GM12878 (cell line): ENCODE measurements around the gene NAT10. TPM values are rescaled to one million over a fixed set of nuclear protein-coding genes. Genes with fewer than 3 reads are reported as not detected.
A peak's percentile ranks its signal among the peaks of the same experiment; 100 is the strongest.
"Not testable (repeated sequence)": the region's sequence is repeated elsewhere in the genome, so short reads cannot be mapped to it uniquely, and the experiment has no call there.

ENCODE experiments used
- ATAC-seq: fragments of 200-7000 bp; cut with Tn5 transposase; 3 replicates; pipeline ENCODE4 v1.9.1; 2020; ENCODE audit warnings: mild to moderate bottlenecking, moderate library complexity
- BruUV-seq: library from RNA; stranded (reverse); fragments of 400-500 nt; replicated peaks from 2 replicates; lab custom pipeline; 2021; lab: Mats Ljungman, UMichigan
- CTCF ChIA-PET: fragments of 300-600 bp; sonication (Branson Sonifier 250); formaldehyde crosslinking; extraction: SDS; loops from one replicate; lab custom pipeline; 2021; ENCODE audit warnings: inconsistent platforms; lab: Yijun Ruan, JAX
- POLR2A ChIA-PET: fragments of 350-600 bp; formaldehyde crosslinking; extraction: SDS; loops from one replicate; lab custom pipeline; 2021; ENCODE audit warnings: inconsistent platforms; lab: Charles Lee
- RAD21 ChIA-PET: fragments of 300-600 bp; sonication (Branson Sonifier 250); formaldehyde crosslinking; loops from one replicate; lab custom pipeline; 2023; ENCODE audit warnings: antibody characterized with exemption; ENCODE audit not compliant: unreplicated experiment; lab: Charles Lee
- SMC1A ChIA-PET: fragments of 300-600 bp; sonication (Branson Sonifier 250); formaldehyde crosslinking; loops from one replicate; lab custom pipeline; 2023; ENCODE audit not compliant: unreplicated experiment, uncharacterized antibody; lab: Charles Lee
- DNase-seq: peaks from one replicate; pipeline ENCODE4 v3.0.0-alpha.2; 2011; ENCODE audit warnings: low read depth, low spot score
- FAIRE-seq: peaks from 3 replicates; lab custom pipeline; 2011; peaks lifted over from hg19 to GRCh38; lab: Jason Lieb, UNC
- H2AFZ ChIP-seq: 2 replicates; pipeline ENCODE4 v1.6.0; 2011; ENCODE audit warnings: low read depth, low read length, control low read depth; ENCODE audit not compliant: control insufficient read depth
- H3K27ac ChIP-seq: 2 replicates; pipeline ENCODE4 v1.5.1; 2011; ENCODE audit warnings: control low read depth; ENCODE audit not compliant: control insufficient read depth, insufficient read depth
- H3K27me3 ChIP-seq, 2 experiments: replicated peaks in 1 of 2; 2 replicates each; pipeline versions ENCODE4 v1.6.0 to v1.6.1; 2011; ENCODE audit warnings: low read length in 1 of 2; ENCODE audit not compliant: control insufficient read depth in 2 of 2, insufficient read depth in 2 of 2
- H3K36me3 ChIP-seq, 2 experiments: 2 replicates each; pipeline ENCODE4 v1.5.1; 2011; ENCODE audit warnings: low read length in 1 of 2; ENCODE audit not compliant: control insufficient read depth in 2 of 2, insufficient read depth in 2 of 2
- H3K4me1 ChIP-seq: 2 replicates; pipeline ENCODE4 v1.6.1; 2011; ENCODE audit warnings: mild to moderate bottlenecking, low read length, moderate library complexity, mixed read lengths; ENCODE audit not compliant: control insufficient read depth, insufficient read depth
- H3K4me2 ChIP-seq: 2 replicates; pipeline ENCODE4 v1.6.0; 2011; ENCODE audit warnings: control low read depth; ENCODE audit not compliant: control insufficient read depth, insufficient read depth
- H3K4me3 ChIP-seq: fragments of 200-600 bp; sonication (generic); 2 replicates; pipeline ENCODE4 v1.5.1; 2016
- H3K79me2 ChIP-seq: 2 replicates; pipeline ENCODE4 v1.6.0; 2011; ENCODE audit warnings: low read length; ENCODE audit not compliant: control insufficient read depth, insufficient read depth
- H3K9ac ChIP-seq: 2 replicates; pipeline ENCODE4 v1.8.0; 2011; ENCODE audit warnings: low read length, control low read depth, mixed read lengths; ENCODE audit not compliant: control insufficient read depth, insufficient read depth
- H3K9me3 ChIP-seq: replicated peaks from 3 replicates; pipeline ENCODE4 v1.5.1; 2011; ENCODE audit warnings: mild to moderate bottlenecking, low read length; ENCODE audit not compliant: control insufficient read depth, insufficient read depth
- H4K20me1 ChIP-seq: 2 replicates; pipeline ENCODE4 v1.6.0; 2011; ENCODE audit not compliant: control insufficient read depth, insufficient read depth
- NFYB ChIP-seq: IDR thresholded peaks from 2 replicates; pipeline ENCODE4 v1.6.1; 2011; ENCODE audit warnings: low read depth, mild to moderate bottlenecking, low read length, improper control_type of control experiment, moderate library complexity; ENCODE audit not compliant: insufficient read depth
- SMARCA5 ChIP-seq: fragments of 450-650 bp; IDR thresholded peaks from 2 replicates; pipeline ENCODE4 v1.6.1; 2017; ENCODE audit warnings: mild to moderate bottlenecking
- WGBS: methylation state at CpG from one replicate; pipeline ENCODE4 v1.1.6; 2016; ENCODE audit warnings: low lambda C conversion rate; ENCODE audit not compliant: insufficient replicate concordance, insufficient coverage; ENCODE audit errors: missing lambda C conversion rate; 5-methylcytosine and 5-hydroxymethylcytosine counted together
- in situ Hi-C: fragments of 300-500 bp; cut with MboI; formaldehyde crosslinking; loops from 9 replicates; pipeline ENCODE4 v1.14.3; 2018; ENCODE audit warnings: mixed read lengths
- intact Hi-C: fragments of 100-400 bp; cut with micrococcal nuclease; formaldehyde crosslinking; loops from one replicate; pipeline ENCODE4 v1.14.2; 2022; ENCODE audit not compliant: unreplicated experiment
- polyA plus RNA-seq, 11 experiments: library from polyadenylated mRNA; depleted of rRNA in 4 of 11; unstranded in 6 of 11; stranded (reverse) in 5 of 11; fragments of >200 nt; fragmentation: Nextera tagmentation in 4 of 11; fragmentation: Illumina TruSeq in 1 of 11; extraction: Ambion mirVana in 4 of 11; extraction: Trizol in 1 of 11; gene quantifications; 1 replicate in 1 of 11; 2 replicates in 10 of 11; pipeline versions ENCODE4 v1.2.1 to v1.2.3, GENCODE V29; 2011 to 2016; ENCODE audit warnings: inconsistent platforms in 2 of 11, missing spikeins in 2 of 11, low read depth in 1 of 11
- total RNA-seq, 4 experiments: library from RNA; depleted of rRNA in 3 of 4; stranded (reverse); fragments of >200 nt in 3 of 4; fragmentation: Illumina TruSeq in 1 of 4; extraction: Trizol in 1 of 4; gene quantifications; 2 replicates each; pipeline versions ENCODE4 v1.2.1 to v1.2.3, GENCODE V29; 2013 to 2021

Gene NAT10
- total and polyA plus RNA-seq, 10 of the 15 experiments (the other 5 are each of a cell fraction or from before 2014, with no cell fraction given), result 45.1 to 95.5 (median 72.8) TPM

- H2AFZ ChIP-seq, result no peak overlapping the region
- H3K4me2 ChIP-seq, result no peak overlapping the region
- no peak overlapping the region for H3K27ac ChIP-seq
- TF ChIP-seq SMARCA5, result no peak
- 0 out of 2 replicates have a peak, but pooled peaks have one; percentile 23 for TF ChIP-seq NFYB
- H3K9me3 ChIP-seq, result no peaks in the 10 kb centered on the region
- BruUV-seq, result TSS peak; percentile 20
- SMC1A ChIA-PET, result no interaction called here
- H3K4me1 ChIP-seq, result no peaks in the 10 kb centered on the region
- DNase-seq (no peak), ATAC-seq (no peak), FAIRE-seq (no peak)
- no peak overlapping the region for H3K4me3 ChIP-seq
- no peaks in the 10 kb centered on the region for H4K20me1 ChIP-seq
- in situ Hi-C loops (no loop called here), intact Hi-C loops (no loop called here)
- no peak overlapping the region for H3K9ac ChIP-seq
- H3K79me2 ChIP-seq, result no peaks in the 10 kb centered on the region; the same call in 1 of the 2 replicates
- no peaks in the 10 kb centered on the region for H3K27me3 ChIP-seq
- WGBS, result 95% methylated on average over 1 of the region's 1 CpG
- RAD21 ChIA-PET, result no interaction called here
- H3K36me3 ChIP-seq, result peaks cover 12 to 59% of the 10 kb centered on the region in 2 experiments
- CTCF ChIA-PET, result no interaction called here
- POLR2A ChIA-PET, result no interaction called here
These were observed 13.6 kb upstream of the NAT10 start for GRCh38 chr11:34091825-34092224.

GRCh38 chr11:34094900-34095299 is 10.5 kb upstream of the NAT10 start:
- in situ Hi-C loops, result not testable (repeated sequence)

More at GRCh38 chr11:34094900-34095299, 10.5 kb upstream of the NAT10 start:
- intact Hi-C loops, H3K79me2 ChIP-seq, H3K9ac ChIP-seq, H2AFZ ChIP-seq, H3K9me3 ChIP-seq, ATAC-seq, H3K4me2 ChIP-seq, H3K27ac ChIP-seq, FAIRE-seq, H4K20me1 ChIP-seq, DNase-seq, BruUV-seq, H3K4me1 ChIP-seq, H3K4me3 ChIP-seq, H3K27me3 ChIP-seq: not testable (repeated sequence)
- ChIA-PET RAD21 (interaction anchor here (0.9 kb wide), 1 partner anchor 35 kb away, joined by 3 read pairs; no protein-coding TSS in a partner anchor), POLR2A (interaction anchor here (1.3 kb wide), 1 partner anchor 10 kb away, joined by 4 read pairs; no protein-coding TSS in a partner anchor), CTCF (interaction anchor here (1.3 kb wide), 1 partner anchor 11 kb away, joined by 4 read pairs; the partner anchor contains the start of gene NAT10), SMC1A (interaction anchor here (0.7 to 3.2 kb wide), 4 partner anchors 9 to 40 kb away, joined by 3 to 9 read pairs (median 3); partner anchors contain the start of gene NAT10)
- H3K36me3 ChIP-seq, result peaks cover 12 to 67% of the 10 kb centered on the region in 2 experiments
- WGBS, result 94% methylated on average over 2 of the region's 2 CpGs
